ENCODE results near the gene SLC25A44. TPM values are rescaled to one million over a fixed set of nuclear protein-coding genes. Genes with fewer than 3 reads are reported as not detected.

The SLC25A44 gene
- total and polyA plus RNA-seq, 7 experiments from 2014 or later: 8.3 to 38.4 (median 19.6) TPM

DNA sequence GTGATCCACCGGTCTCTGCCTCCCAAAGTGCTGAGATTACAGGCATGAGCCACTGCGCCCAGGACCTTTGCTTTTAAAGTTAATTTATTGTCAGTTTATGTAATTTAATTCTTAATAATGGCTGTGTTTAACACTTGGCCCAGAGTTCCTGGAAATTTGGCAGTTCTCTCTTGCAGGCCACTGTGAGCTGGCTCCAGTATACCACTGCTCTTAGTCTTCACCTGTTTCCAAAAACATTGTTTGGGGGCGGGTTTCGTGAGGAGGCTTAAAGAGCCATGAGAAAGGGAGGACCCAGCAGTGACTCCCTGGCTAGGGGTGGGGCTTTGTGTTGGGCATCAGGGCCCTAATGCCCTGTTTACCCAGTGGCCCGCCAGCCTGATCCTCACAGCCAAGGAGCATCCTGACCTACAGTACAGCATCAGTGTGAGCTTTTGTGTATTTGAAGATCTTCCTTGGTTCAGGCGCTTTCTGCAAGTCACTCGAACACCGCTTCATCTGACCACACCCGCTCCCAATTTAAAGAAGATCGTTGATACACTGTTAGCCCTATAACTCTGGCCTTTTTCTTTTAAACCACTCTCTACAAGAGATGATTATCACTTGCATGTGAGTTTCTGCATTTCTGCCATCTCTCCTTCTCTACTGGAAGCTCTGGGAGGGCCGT lies 36.0 kb downstream of the SLC25A44 start:
- Histone ChIP-seq H3K27me3 (ENCODE audit: control insufficient read depth in 2 of 2, insufficient read depth in 2 of 2, low read length in 2 of 2) (no peaks in the 10 kb centered on the region), H3K9me3 (ENCODE audit: control insufficient read depth in 2 of 3, low read length in 3 of 3) (no peaks in the 10 kb centered on the region), H3K27ac (ENCODE audit: low read depth, low read length) (no peak overlapping the region), H3K36me3 (ENCODE audit: control insufficient read depth in 2 of 3, insufficient read depth in 3 of 3, low read length in 3 of 3) (peaks cover 0 to 41% (median 0%) of the 10 kb centered on the region in 3 experiments), H3K4me3 (ENCODE audit: low read length) (no peak overlapping the region), H3K4me1 (ENCODE audit: control insufficient read depth in 2 of 2, insufficient read depth in 2 of 2, low read length in 2 of 2) (no peaks in the 10 kb centered on the region)
- Mint-ChIP-seq H3K27ac (peak overlapping the region in 2 of 9 donors; percentile 13 to 33), H3K4me3 (no peak overlapping the region), H3K27me3 (no peaks in the 10 kb centered on the region), H3K4me1 (peaks cover 5 to 17% (median 7%) of the 10 kb centered on the region in 7 donors), H3K9me3 (peaks cover 0 to 2% (median 0%) of the 10 kb centered on the region in 11 donors), H3K36me3 (peaks cover 0 to 29% (median 12%) of the 10 kb centered on the region in 5 donors)
- ATAC-seq (no peak), DNase-seq (no peak)
- ChIA-PET POLR2A (interaction anchor here (1.5 kb wide), 1 partner anchor 53 kb away, joined by 3 read pairs; the partner anchor contains the start of gene SMG5), CTCF (interaction anchor here (1.1 kb wide), 1 partner anchor 82 kb away, joined by 6 read pairs; no protein-coding TSS in a partner anchor)
- intact Hi-C loops (cut with micrococcal nuclease): no loop called here

- Mint-ChIP-seq H3K27ac (peak overlapping the region in 2 of 9 donors; percentile 13 to 33), H3K4me3 (no peak overlapping the region)
- POLR2A ChIA-PET: interaction anchor here (1.5 kb wide), 1 partner anchor 52 kb away, joined by 3 read pairs; the partner anchor contains the start of gene SMG5
Observed at GRCh38 chr1:156230473-156230837, 36.6 kb downstream of the SLC25A44 start.

DNA sequence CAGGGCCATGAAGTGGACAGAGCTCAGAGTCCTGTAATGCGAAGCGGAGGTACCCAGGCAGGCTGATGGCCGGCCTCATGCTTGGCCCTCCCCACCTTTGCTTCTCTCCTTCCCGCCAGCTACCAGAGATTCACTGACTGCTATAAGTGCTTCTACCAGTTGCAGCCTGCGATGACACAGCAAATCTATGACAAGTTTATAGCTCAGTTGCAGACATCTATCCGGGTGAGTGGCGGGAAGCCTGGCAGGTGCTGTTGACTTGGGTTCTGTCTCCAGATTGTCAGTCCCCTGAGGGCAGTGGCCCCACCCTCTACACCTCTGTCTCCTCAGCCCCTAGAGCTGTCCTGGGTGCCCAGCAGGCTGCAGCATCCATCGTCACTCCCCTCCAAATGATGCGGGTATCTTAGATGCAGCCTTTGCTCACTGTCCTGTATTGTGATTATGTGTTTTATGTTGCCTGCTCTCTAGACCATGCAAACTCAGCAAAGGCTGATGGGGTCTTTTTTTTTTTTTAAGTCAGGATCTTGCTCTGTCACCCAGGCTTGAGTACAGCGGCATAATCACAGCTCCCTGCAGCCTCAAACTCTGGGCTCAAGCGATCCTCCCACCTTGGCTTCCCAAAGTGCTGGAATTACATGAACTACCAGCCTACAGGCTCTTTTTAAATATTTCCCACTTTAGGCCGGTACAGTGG lies 38.4 kb downstream of the SLC25A44 start:
- POLR2A ChIA-PET: no interaction called here
- H3K36me3 Mint-ChIP-seq: peaks cover 0 to 37% (median 13%) of the 10 kb centered on the region in 5 donors
- H3K4me1 Mint-ChIP-seq: peaks cover 0 to 5% (median 0%) of the 10 kb centered on the region in 7 donors
- Histone ChIP-seq H3K9me3 (ENCODE audit: control insufficient read depth in 2 of 3, low read length in 3 of 3) (no peaks in the 10 kb centered on the region), H3K4me3 (ENCODE audit: low read length) (no peak overlapping the region), H3K36me3 (ENCODE audit: control insufficient read depth in 2 of 3, insufficient read depth in 3 of 3, low read length in 3 of 3) (peaks cover 0 to 51% (median 12%) of the 10 kb centered on the region in 3 experiments), H3K4me1 (ENCODE audit: control insufficient read depth in 2 of 2, insufficient read depth in 2 of 2, low read length in 2 of 2) (no peaks in the 10 kb centered on the region), H3K27me3 (ENCODE audit: control insufficient read depth in 2 of 2, insufficient read depth in 2 of 2, low read length in 2 of 2) (no peaks in the 10 kb centered on the region), H3K27ac (ENCODE audit: low read depth, low read length) (no peak overlapping the region)
- ATAC-seq: no peak
- peak overlapping the region in 1 of 9 donors; percentile 32 for H3K27ac Mint-ChIP-seq
- H3K9me3 Mint-ChIP-seq: peaks cover 0 to 2% (median 0%) of the 10 kb centered on the region in 11 donors
- DNase-seq: no peak
- no peak overlapping the region for H3K4me3 Mint-ChIP-seq
- intact Hi-C loops (cut with micrococcal nuclease): no loop called here
- no peaks in the 10 kb centered on the region for H3K27me3 Mint-ChIP-seq
- CTCF ChIA-PET: interaction anchor here (1.4 kb wide), 1 partner anchor 86 kb away, joined by 4 read pairs; no protein-coding TSS in a partner anchor

More at GRCh38 chr1:156230473-156230837, 36.6 kb downstream of the SLC25A44 start:
- Histone ChIP-seq H3K27ac (ENCODE audit: low read depth, low read length) (no peak overlapping the region), H3K9me3 (ENCODE audit: control insufficient read depth in 2 of 3, low read length in 3 of 3) (no peaks in the 10 kb centered on the region), H3K27me3 (ENCODE audit: control insufficient read depth in 2 of 2, insufficient read depth in 2 of 2, low read length in 2 of 2) (no peaks in the 10 kb centered on the region), H3K4me1 (ENCODE audit: control insufficient read depth in 2 of 2, insufficient read depth in 2 of 2, low read length in 2 of 2) (no peaks in the 10 kb centered on the region), H3K4me3 (ENCODE audit: low read length) (no peak overlapping the region), H3K36me3 (ENCODE audit: control insufficient read depth in 2 of 3, insufficient read depth in 3 of 3, low read length in 3 of 3) (peaks cover 0 to 42% (median 0%) of the 10 kb centered on the region in 3 experiments)
- ATAC-seq (no peak), DNase-seq (no peak)
- Mint-ChIP-seq H3K36me3 (peaks cover 0 to 27% (median 9%) of the 10 kb centered on the region in 5 donors), H3K27me3 (no peaks in the 10 kb centered on the region), H3K4me1 (peaks cover 2 to 14% (median 2%) of the 10 kb centered on the region in 7 donors), H3K9me3 (peaks cover 0 to 2% (median 0%) of the 10 kb centered on the region in 11 donors)
- CTCF ChIA-PET: no interaction called here
- intact Hi-C loops (cut with micrococcal nuclease): no loop called here

GRCh38 chr1:156233426-156234127 lies 39.7 kb downstream of the SLC25A44 start:
- CTCF ChIA-PET: interaction anchor here (0.6 to 1.4 kb wide), 3 partner anchors 9 to 104 kb away, joined by 3 to 4 read pairs (median 4); no protein-coding TSS in a partner anchor
- Mint-ChIP-seq H3K27ac (peak overlapping the region in 1 of 9 donors; percentile 61), H3K36me3 (peaks cover 0 to 40% (median 14%) of the 10 kb centered on the region in 5 donors), H3K27me3 (no peaks in the 10 kb centered on the region), H3K9me3 (peaks cover 0 to 2% (median 0%) of the 10 kb centered on the region in 11 donors), H3K4me3 (no peak overlapping the region), H3K4me1 (peaks cover 0 to 4% (median 0%) of the 10 kb centered on the region in 7 donors)
- POLR2A ChIA-PET: interaction anchor here (1.0 kb wide), 1 partner anchor 9 kb away, joined by 3 read pairs; no protein-coding TSS in a partner anchor
- no peaks in the 10 kb centered on the region for H3K9me3 ChIP-seq (ENCODE audit: control insufficient read depth in 2 of 3, low read length in 3 of 3)
- no peak overlapping the region for H3K27ac ChIP-seq (ENCODE audit: low read depth, low read length)
- H3K4me1 ChIP-seq (ENCODE audit: control insufficient read depth in 2 of 2, insufficient read depth in 2 of 2, low read length in 2 of 2): no peaks in the 10 kb centered on the region
- H3K36me3 ChIP-seq (ENCODE audit: control insufficient read depth in 2 of 3, insufficient read depth in 3 of 3, low read length in 3 of 3): peaks cover 0 to 58% (median 22%) of the 10 kb centered on the region in 3 experiments
- intact Hi-C loops (cut with micrococcal nuclease): no loop called here
- no peaks in the 10 kb centered on the region for H3K27me3 ChIP-seq (ENCODE audit: control insufficient read depth in 2 of 2, insufficient read depth in 2 of 2, low read length in 2 of 2)
- ATAC-seq: no peak
- no peak for DNase-seq
- no peak overlapping the region for H3K4me3 ChIP-seq (ENCODE audit: low read length)

- ATAC-seq: no peak
- Histone ChIP-seq H3K4me1 (ENCODE audit: control insufficient read depth in 2 of 2, insufficient read depth in 2 of 2, low read length in 2 of 2) (no peaks in the 10 kb centered on the region), H3K27me3 (ENCODE audit: control insufficient read depth in 2 of 2, insufficient read depth in 2 of 2, low read length in 2 of 2) (no peaks in the 10 kb centered on the region), H3K9me3 (ENCODE audit: control insufficient read depth in 2 of 3, low read length in 3 of 3) (no peaks in the 10 kb centered on the region), H3K27ac (ENCODE audit: low read depth, low read length) (no peak overlapping the region), H3K4me3 (ENCODE audit: low read length) (no peak overlapping the region), H3K36me3 (ENCODE audit: control insufficient read depth in 2 of 3, insufficient read depth in 3 of 3, low read length in 3 of 3) (peaks cover 0 to 71% (median 26%) of the 10 kb centered on the region in 3 experiments)
- intact Hi-C loops (cut with micrococcal nuclease): no loop called here
- ChIA-PET CTCF (no interaction called here), POLR2A (no interaction called here)
- no peak for DNase-seq
- Mint-ChIP-seq H3K36me3 (peaks cover 0 to 53% (median 18%) of the 10 kb centered on the region in 5 donors), H3K4me1 (peaks cover 0 to 4% (median 0%) of the 10 kb centered on the region in 7 donors), H3K9me3 (peaks cover 0 to 2% (median 0%) of the 10 kb centered on the region in 11 donors), H3K27me3 (no peaks in the 10 kb centered on the region), H3K27ac (no peak overlapping the region), H3K4me3 (no peak overlapping the region)
Observed at GRCh38 chr1:156236164-156236563, 42.3 kb downstream of the SLC25A44 start.

DNA sequence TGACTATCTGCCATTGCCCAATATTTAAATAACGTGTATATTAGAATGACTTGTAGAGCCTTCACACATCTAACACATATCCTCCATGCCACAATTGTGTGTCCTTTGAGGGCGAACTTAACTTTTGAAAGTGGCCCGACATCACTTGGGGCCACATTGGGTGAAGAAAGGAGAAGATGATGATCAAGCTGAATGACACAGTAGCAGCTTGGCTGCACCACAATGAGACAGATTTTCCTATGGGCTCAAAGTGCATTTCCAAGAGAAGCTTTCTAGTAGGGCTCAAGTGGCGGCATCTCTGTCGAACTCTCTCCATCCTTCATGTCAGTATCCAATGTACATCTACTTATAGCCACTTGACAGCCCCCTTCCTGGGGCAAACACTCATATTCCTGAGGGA lies 44.3 kb downstream of the SLC25A44 start:
- Histone ChIP-seq H3K27me3 (ENCODE audit: control insufficient read depth in 2 of 2, insufficient read depth in 2 of 2, low read length in 2 of 2) (no peaks in the 10 kb centered on the region), H3K4me3 (ENCODE audit: low read length) (no peak overlapping the region), H3K27ac (ENCODE audit: low read depth, low read length) (no peak overlapping the region), H3K9me3 (ENCODE audit: control insufficient read depth in 2 of 3, low read length in 3 of 3) (no peaks in the 10 kb centered on the region), H3K4me1 (ENCODE audit: control insufficient read depth in 2 of 2, insufficient read depth in 2 of 2, low read length in 2 of 2) (no peaks in the 10 kb centered on the region), H3K36me3 (ENCODE audit: control insufficient read depth in 2 of 3, insufficient read depth in 3 of 3, low read length in 3 of 3) (peaks cover 0 to 73% (median 26%) of the 10 kb centered on the region in 3 experiments)
- POLR2A ChIA-PET: interaction anchor here (0.7 kb wide), 1 partner anchor 470 kb away, joined by 3 read pairs; no protein-coding TSS in a partner anchor
- Mint-ChIP-seq H3K9me3 (peaks cover 0 to 2% (median 0%) of the 10 kb centered on the region in 11 donors), H3K4me3 (no peak overlapping the region), H3K27ac (no peak overlapping the region), H3K36me3 (peaks cover 0 to 53% (median 18%) of the 10 kb centered on the region in 5 donors), H3K27me3 (no peaks in the 10 kb centered on the region), H3K4me1 (peaks cover 0 to 4% (median 0%) of the 10 kb centered on the region in 7 donors)
- no peak for DNase-seq
- ATAC-seq: no peak
- intact Hi-C loops (cut with micrococcal nuclease): no loop called here
- CTCF ChIA-PET: interaction anchor here (1.8 kb wide), 1 partner anchor 12 kb away, joined by 4 read pairs; no protein-coding TSS in a partner anchor

Measured in naive thymus-derived CD4-positive, alpha-beta T cell (primary cell).